DMS79 (cell line): ENCODE measurements around the gene MAPRE2.

Experiments used
- DNase-seq: peaks from one replicate; lab custom pipeline; 2025; lab: John Stamatoyannopoulos, UW

The MAPRE2 gene

DNA sequence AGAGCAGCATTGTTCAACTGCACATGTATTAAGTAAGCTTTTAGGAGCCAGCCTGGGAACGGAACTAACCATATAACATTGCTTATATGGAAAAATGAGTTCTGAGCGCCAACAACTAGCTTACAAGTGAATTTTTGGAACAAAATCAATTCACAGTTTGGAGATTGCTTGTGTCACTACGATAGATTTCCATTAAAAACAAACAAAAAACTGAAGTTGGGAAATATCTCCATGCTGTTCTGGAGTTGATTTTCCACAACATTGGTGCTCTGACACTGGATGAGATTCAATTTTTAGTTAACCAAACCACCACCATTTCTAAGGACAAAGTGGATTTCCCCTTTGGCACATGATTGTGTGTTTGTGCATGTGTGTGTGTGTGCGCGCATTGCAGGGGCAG lies 142.7 kb downstream of the MAPRE2 start:
- DNase-seq, result no peak

DNA sequence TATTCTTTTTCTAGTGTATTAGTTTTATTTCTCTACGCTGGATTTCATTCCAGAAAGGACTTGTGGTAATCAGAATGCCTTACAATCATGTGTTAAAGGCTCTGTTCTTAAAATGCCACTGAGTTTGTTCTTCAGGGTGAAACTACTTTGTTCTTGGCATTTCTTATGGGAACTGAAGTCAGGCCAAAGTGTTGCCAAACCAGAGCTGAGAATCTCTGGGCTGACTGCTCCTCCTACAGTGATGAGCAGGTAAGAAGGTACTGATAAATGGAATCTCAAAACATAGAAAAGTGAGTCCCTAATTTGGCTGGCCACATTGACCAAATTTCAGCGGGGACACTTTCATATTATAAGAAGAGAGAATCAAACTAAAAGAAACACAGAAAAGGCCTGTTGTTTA lies 144.6 kb downstream of the MAPRE2 start:
- DNase-seq, result no peak

- DNase-seq, result no peak
Measured at GRCh38 chr18:35186291-35187034, 145.2 kb downstream of the MAPRE2 start.

DNA sequence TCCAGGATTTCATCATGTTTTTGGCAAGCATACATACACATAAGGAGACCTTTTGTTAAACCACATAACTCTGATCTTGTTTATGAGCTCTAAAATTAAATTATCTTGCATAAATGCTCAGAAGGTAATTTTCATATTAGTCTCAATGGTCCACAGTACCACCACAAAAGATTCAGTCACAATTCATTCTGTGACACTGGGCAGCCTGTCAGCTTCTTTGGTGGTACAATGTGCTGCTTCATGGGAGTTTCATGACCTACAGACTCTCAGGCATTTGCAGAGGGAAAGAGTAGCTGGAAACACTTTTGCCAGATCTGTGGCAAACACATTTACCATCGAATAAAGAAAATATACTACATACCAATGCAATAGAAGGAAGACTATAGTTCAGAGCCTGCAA lies 148.3 kb downstream of the MAPRE2 start:
- DNase-seq, result no peak

DNA sequence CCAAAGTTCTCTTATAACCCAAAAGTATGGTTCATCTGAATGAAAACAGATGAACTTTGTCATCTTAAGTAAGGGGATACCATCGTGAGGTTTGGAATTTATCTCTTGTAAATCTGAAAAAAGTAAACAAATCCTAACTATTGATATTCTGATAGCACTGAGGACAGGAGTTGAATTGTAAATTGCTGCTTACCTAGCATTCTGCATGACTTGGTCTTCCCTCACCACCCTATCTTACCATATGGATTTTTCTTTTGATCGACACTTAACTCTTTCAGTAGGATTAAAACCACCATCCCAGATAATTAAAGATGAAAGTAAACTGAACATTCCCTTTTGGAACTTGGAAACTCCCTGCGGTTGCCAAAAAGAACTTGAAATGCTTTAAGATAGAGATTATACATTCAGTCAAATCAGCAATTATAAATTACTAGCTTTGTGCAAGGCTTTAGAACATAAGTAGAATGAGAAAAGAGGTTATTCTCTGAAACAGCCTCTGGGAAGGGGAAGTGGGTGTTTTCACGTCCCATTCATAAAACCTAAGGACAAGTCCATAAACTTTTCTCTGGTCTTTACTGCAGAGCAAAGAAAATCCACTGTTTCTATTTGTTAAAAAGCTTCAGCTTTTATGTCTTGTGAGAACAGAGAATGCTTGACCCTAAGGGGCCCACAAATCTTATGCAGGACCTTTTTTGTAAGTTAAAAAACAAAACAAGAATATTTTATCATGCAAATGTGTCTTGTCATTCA lies 149.9 kb downstream of the MAPRE2 start:
- DNase-seq, result no peak

- no peak for DNase-seq
Measured at GRCh38 chr18:35191698-35192025, 150.4 kb downstream of the MAPRE2 start.

- DNase-seq, result peak; percentile 97
Measured at GRCh38 chr18:35192415-35192814, 151.2 kb downstream of the MAPRE2 start.
